EH (cell line): Measurements from ENCODE around the gene MPO.

Experiments
- DNase-seq: peaks from one replicate; pipeline ENCODE4 v3.0.0-alpha.2; 2015; ENCODE audit warnings: low read depth

MPO gene

DNA sequence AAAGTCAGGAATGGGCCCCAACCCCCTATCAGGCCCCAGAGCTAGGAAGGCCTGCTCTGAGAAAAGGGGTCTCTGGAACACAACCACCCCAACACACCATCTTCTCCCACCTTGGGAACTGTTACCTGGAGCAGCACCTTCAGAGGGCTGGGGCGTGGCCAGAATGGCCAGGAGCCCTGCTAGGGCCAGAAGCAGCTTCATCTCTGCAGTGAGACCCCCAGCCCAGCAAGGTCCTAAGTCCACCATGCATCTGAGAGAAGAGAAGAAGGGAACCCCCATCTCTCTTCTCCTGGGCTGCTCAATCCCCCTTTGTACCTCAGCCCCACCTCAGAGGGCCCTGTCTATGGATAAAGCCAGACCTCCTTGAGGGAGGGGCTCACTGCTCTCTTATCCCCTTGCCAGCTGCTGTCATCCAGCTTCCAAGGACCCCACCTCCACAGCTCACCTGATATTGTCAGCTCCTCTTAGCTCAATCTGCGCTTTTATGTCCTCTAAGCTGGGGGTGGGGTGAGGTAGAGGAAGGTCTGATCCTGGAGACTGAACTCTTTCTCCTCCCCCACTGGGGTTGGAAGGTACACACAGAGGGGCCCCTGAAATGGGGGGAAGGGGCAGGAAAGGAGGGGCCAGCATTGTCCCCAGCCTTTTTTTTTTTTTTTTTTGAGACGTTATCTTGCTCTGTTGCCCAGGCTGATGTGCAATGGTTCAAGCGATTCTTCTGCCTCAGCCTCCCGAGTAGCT lies at the start of gene MPO:
MPO (minus strand) TSS at position 456 of the 738 bp plus-strand sequence; CDS start at position 279, 177 bp downstream.
- DNase-seq: no peak

- no peak for DNase-seq
Observed at GRCh38 chr17:58329810-58330537, 49.2 kb upstream of the MPO start.

- peak; percentile 9 for DNase-seq
Observed at GRCh38 chr17:58329035-58329809, 48.5 kb upstream of the MPO start.

GRCh38 chr17:58328195-58329034 lies 47.7 kb upstream of the MPO start, which contains the start of gene TSPOAP1:
Gene TSPOAP1 (minus strand): TSS chr17:58328795. CDS start chr17:58327920, 875 bp downstream.
- peak; percentile 15 for DNase-seq

DNA sequence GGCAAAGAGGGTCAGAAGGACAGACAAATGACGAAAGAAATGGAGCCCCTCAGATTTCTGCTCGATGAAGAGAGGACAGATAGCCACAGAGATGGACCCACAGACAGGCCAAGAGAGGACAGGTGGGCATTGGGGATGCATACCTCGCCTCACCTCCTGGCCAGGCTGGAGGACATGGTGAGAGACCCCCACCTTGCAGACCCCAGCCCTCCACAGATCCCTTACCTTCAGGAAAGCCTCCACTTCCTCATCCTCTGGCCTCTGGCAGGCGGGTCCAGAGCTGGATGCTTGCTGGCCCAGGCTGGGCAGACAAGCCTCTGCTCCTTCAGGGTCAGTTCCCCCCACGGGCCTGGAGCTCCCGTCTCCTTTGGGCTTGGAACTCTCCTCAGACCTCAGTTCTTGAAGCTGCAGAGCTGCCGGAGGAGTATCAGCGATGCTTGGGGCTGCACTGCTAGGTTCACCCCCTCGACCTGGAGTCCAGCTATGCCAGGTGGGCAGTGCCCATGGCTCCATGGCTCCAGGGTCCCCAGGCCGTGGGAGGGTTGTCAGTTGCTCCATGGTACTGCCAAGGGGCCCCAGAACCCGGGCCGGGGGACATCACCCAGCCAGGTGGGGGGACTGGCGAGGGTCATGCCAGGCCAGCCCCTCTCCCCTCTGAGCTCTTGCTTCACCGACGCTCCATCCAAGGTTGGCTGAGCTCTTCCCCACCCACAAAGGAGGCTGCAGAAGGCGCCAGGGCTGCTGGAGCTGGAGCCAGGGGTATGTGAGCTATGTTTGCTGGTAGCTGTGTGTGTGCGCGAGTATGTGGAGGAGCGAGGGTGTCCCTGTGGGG lies 46.8 kb upstream of the MPO start:
- DNase-seq: no peak

DNA sequence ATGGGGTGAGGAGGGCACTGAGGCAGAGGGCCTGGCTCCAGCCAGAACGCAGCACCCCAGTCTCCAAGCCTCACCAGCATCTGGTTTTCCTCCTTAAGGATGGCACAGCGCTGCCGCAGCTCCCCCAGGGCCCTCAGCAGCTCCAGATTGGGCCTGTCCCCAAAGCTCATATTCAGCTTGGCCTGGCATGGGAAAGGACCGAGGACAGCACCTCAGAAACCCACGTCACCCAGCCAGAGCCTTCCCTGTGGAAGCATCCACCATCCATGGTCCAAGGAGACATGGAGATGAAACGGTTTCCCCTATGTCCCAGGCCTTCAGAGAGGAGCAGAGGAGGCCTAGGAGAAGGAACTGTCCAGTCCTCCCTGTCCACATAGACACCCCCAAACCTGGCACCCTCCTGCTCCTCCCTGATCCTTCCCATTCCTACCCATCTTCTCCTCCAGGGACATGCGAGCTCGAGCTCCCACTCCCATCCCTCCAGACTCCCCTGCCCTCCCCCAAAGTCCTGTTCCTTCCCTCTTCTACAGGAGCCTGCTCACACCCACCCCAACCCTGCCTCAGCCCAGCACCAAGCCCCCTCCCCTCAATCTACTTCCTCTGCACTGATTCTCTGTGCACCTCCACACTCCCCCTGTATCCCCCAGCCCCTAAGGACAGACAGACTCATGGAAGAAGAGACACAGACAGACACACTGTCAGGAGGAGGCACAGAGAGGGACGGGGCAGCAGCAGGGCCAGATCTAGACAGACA lies 46.1 kb upstream of the MPO start:
- DNase-seq: no peak

DNA sequence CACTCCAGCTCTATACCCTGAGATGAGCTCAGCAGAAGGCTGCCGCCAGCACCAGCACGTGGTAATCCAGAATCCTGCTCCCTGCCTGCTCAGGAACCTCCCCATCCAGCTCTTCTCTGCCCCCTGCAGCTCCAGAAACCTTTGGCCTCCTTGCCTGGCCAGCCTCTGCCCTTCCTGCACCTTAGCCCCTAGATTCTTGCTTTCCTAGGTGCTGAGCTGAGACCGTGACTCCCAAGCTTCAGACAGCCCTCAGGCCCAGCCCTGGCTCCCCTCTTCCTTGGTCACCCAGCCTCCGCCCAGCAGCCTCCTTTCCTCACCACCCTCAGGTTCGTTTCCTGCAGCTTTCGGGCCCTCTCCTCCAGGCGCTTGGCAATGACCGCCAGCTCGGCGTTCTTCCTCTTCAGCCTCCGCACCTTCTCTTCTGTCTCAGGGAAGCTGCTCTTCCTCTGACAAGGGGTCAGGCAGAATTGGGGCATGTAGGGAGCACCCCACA lies 45.3 kb upstream of the MPO start:
- no peak for DNase-seq

GRCh38 chr17:58325289-58325726 lies 44.6 kb upstream of the MPO start:
- no peak for DNase-seq

GRCh38 chr17:58324409-58325288 lies 43.9 kb upstream of the MPO start:
- peak; percentile 54 for DNase-seq

GRCh38 chr17:58324056-58324408 lies 43.3 kb upstream of the MPO start:
- no peak for DNase-seq

GRCh38 chr17:58323366-58324055 lies 42.8 kb upstream of the MPO start:
- DNase-seq: no peak

DNA sequence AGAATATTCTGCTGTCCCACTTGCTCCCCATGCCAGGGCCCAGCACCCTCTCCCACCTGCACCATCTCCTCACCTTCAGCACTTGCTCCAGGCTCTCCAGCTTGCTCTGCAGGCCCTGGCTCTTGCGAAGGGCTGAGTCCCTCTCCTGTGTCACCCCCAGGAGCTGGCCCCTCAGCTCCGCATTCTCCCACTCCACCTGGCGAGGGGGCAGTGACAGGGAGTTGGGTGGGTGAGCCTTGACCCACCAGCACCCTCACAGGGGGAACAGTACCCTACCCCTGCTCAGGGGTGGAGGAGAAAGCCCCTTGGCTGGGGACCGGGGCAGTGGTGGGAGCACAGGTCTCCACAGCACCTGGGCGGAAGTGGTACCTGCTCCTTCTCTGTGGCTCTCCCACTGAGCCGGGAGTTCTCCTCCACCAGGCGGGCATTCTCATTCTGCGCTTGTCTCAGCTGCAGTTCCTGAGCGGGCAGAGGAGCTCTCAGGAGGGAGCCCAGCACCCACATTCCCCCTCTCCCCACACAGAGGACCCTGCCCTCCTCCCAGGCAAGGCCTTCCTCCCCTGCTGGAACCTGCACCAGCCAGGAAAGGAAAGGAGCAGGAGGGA lies 41.9 kb upstream of the MPO start:
- no peak for DNase-seq

DNA sequence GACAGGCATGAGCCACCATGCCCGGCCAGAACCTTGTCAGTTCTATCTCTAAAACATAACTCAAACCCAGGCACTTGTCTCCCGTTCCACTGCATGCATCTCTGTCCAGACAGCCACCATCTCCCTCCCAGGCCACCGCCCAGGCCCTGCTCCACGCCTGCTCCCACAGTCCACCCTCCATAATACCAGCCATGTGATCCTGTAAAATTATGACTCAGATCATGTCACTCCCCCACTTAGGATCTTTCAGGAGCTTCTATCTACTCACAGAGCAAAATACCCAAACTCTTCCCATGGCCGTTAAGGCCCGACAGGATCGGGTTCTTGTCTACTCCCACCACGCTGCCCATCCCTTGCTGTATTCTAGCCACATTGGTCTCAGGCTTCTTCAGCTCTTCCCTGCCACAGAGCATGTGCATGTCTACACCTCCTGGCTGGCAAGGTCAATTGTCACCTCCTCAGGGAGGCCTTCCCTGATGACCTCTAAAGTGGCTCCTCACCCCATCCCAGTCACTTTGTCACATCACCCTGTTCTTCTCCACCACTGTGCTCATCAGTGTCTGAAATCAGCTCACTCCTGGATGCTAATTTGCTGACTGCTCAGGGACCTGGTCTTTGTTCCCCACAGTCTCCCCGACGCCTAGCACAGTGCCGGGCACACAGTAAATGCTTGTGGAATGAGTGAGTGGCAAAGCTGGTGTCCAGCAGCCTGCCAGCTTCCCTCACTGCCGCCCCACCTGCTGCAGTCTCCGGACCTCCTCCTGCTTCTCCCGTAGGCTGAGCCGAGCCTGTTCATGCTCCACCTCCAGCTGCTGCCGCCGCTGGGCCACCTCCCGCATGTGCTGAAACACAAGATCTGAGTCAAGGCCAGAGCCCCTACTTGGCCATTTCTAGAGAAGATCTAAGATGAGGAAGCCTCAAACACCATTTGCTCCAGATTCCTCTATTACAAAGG lies 41.1 kb upstream of the MPO start:
- peak; percentile 8 for DNase-seq

- no peak for DNase-seq
Observed at GRCh38 chr17:58320570-58321323, 40.0 kb upstream of the MPO start.

DNA sequence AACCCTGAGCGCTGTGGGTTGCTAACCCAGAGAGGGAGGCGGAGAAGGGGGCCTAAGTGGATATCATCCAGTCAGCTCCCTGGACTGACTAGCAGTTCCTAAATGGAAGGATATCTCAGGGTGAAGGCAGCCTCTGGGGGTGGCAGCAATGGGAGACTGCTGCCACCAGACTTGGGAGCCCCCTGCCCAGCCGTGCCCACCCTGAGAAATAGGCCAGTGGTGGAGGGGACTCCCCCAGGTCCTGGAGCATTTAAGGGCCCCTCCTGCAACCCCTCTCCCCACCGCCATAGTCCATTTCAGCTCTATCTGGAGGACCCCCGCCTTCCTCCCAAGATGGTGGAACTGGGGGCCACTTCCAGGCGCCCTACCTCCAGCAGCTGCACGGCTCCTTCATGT lies 39.4 kb upstream of the MPO start:
- DNase-seq: no peak
